GM12878 (cell line): ENCODE data around the gene SEPTIN10. TPM values are rescaled to one million over a fixed set of nuclear protein-coding genes. Genes with fewer than 3 reads are reported as not detected.

ENCODE experiments used
- ATAC-seq: fragments of 200-7000 bp; cut with Tn5 transposase; 3 replicates; pipeline ENCODE4 v1.9.1; 2020; ENCODE audit warnings: mild to moderate bottlenecking, moderate library complexity
- BruUV-seq: library from RNA; stranded (reverse); fragments of 400-500 nt; replicated peaks from 2 replicates; lab custom pipeline; 2021; lab: Mats Ljungman, UMichigan
- CTCF ChIA-PET: fragments of 300-600 bp; sonication (Branson Sonifier 250); formaldehyde crosslinking; extraction: SDS; loops from one replicate; lab custom pipeline; 2021; ENCODE audit warnings: inconsistent platforms; lab: Yijun Ruan, JAX
- POLR2A ChIA-PET: fragments of 350-600 bp; formaldehyde crosslinking; extraction: SDS; loops from one replicate; lab custom pipeline; 2021; ENCODE audit warnings: inconsistent platforms; lab: Charles Lee
- RAD21 ChIA-PET: fragments of 300-600 bp; sonication (Branson Sonifier 250); formaldehyde crosslinking; loops from one replicate; lab custom pipeline; 2023; ENCODE audit warnings: antibody characterized with exemption; ENCODE audit not compliant: unreplicated experiment; lab: Charles Lee
- SMC1A ChIA-PET: fragments of 300-600 bp; sonication (Branson Sonifier 250); formaldehyde crosslinking; loops from one replicate; lab custom pipeline; 2023; ENCODE audit not compliant: unreplicated experiment, uncharacterized antibody; lab: Charles Lee
- DNase-seq: peaks from one replicate; pipeline ENCODE4 v3.0.0-alpha.2; 2011; ENCODE audit warnings: low read depth, low spot score
- FAIRE-seq: peaks from 3 replicates; lab custom pipeline; 2011; peaks lifted over from hg19 to GRCh38; lab: Jason Lieb, UNC
- H2AFZ ChIP-seq: 2 replicates; pipeline ENCODE4 v1.6.0; 2011; ENCODE audit warnings: low read depth, low read length, control low read depth; ENCODE audit not compliant: control insufficient read depth
- H3K27ac ChIP-seq: 2 replicates; pipeline ENCODE4 v1.5.1; 2011; ENCODE audit warnings: control low read depth; ENCODE audit not compliant: control insufficient read depth, insufficient read depth
- H3K27me3 ChIP-seq, 2 experiments: replicated peaks in 1 of 2; 2 replicates each; pipeline versions ENCODE4 v1.6.0 to v1.6.1; 2011; ENCODE audit warnings: low read length in 1 of 2; ENCODE audit not compliant: control insufficient read depth in 2 of 2, insufficient read depth in 2 of 2
- H3K36me3 ChIP-seq, 2 experiments: 2 replicates each; pipeline ENCODE4 v1.5.1; 2011; ENCODE audit warnings: low read length in 1 of 2; ENCODE audit not compliant: control insufficient read depth in 2 of 2, insufficient read depth in 2 of 2
- H3K4me1 ChIP-seq: 2 replicates; pipeline ENCODE4 v1.6.1; 2011; ENCODE audit warnings: mild to moderate bottlenecking, low read length, moderate library complexity, mixed read lengths; ENCODE audit not compliant: control insufficient read depth, insufficient read depth
- H3K4me2 ChIP-seq: 2 replicates; pipeline ENCODE4 v1.6.0; 2011; ENCODE audit warnings: control low read depth; ENCODE audit not compliant: control insufficient read depth, insufficient read depth
- H3K4me3 ChIP-seq: fragments of 200-600 bp; sonication (generic); 2 replicates; pipeline ENCODE4 v1.5.1; 2016
- H3K79me2 ChIP-seq: 2 replicates; pipeline ENCODE4 v1.6.0; 2011; ENCODE audit warnings: low read length; ENCODE audit not compliant: control insufficient read depth, insufficient read depth
- H3K9ac ChIP-seq: 2 replicates; pipeline ENCODE4 v1.8.0; 2011; ENCODE audit warnings: low read length, control low read depth, mixed read lengths; ENCODE audit not compliant: control insufficient read depth, insufficient read depth
- H3K9me3 ChIP-seq: replicated peaks from 3 replicates; pipeline ENCODE4 v1.5.1; 2011; ENCODE audit warnings: mild to moderate bottlenecking, low read length; ENCODE audit not compliant: control insufficient read depth, insufficient read depth
- H4K20me1 ChIP-seq: 2 replicates; pipeline ENCODE4 v1.6.0; 2011; ENCODE audit not compliant: control insufficient read depth, insufficient read depth
- BACH1 ChIP-seq: fragments of 450-650 bp; IDR thresholded peaks from 2 replicates; pipeline ENCODE4 v1.6.1; 2017; ENCODE audit warnings: mild to moderate bottlenecking, borderline replicate concordance
- FOXK2 ChIP-seq: fragments of 450-650 bp; IDR thresholded peaks from 2 replicates; pipeline ENCODE4 v1.6.1; 2017; ENCODE audit warnings: mild to moderate bottlenecking, moderate library complexity
- HCFC1 ChIP-seq: fragments of 150-350 bp; IDR thresholded peaks from 2 replicates; pipeline ENCODE4 v1.6.1; 2014; ENCODE audit warnings: low read length
- IKZF2 ChIP-seq, 2 experiments: fragments of 450-650 bp; IDR thresholded peaks; 2 replicates each; pipeline ENCODE4 v1.6.1; 2017; ENCODE audit warnings: mild to moderate bottlenecking in 2 of 2, moderate library complexity in 2 of 2
- MXI1 ChIP-seq: fragments of 150-350 bp; IDR thresholded peaks from 2 replicates; pipeline ENCODE4 v1.6.1; 2011; ENCODE audit warnings: low read depth, mild to moderate bottlenecking, inconsistent platforms, low read length, improper control_type of control experiment
- PBX3 ChIP-seq: IDR thresholded peaks from 2 replicates; pipeline ENCODE4 v1.6.1; 2011; ENCODE audit warnings: mild to moderate bottlenecking, low read depth, low read length, moderate library complexity; ENCODE audit not compliant: insufficient replicate concordance
- RAD51 ChIP-seq: fragments of 450-650 bp; IDR thresholded peaks from 2 replicates; pipeline ENCODE4 v1.6.1; 2016; ENCODE audit warnings: moderate library complexity, mild to moderate bottlenecking, inconsistent platforms
- SIN3A ChIP-seq: IDR thresholded peaks from 2 replicates; pipeline ENCODE4 v1.6.1; 2012; ENCODE audit warnings: low read depth, low read length, improper control_type of control experiment
- TARDBP ChIP-seq: IDR thresholded peaks from 2 replicates; pipeline ENCODE4 v1.6.1; 2016; ENCODE audit warnings: borderline replicate concordance
- TBL1XR1 ChIP-seq: IDR thresholded peaks from 2 replicates; pipeline ENCODE4 v1.6.1; 2012; ENCODE audit warnings: low read depth, low read length, improper control_type of control experiment
- WGBS: methylation state at CpG from one replicate; pipeline ENCODE4 v1.1.6; 2016; ENCODE audit warnings: low lambda C conversion rate; ENCODE audit not compliant: insufficient replicate concordance, insufficient coverage; ENCODE audit errors: missing lambda C conversion rate; 5-methylcytosine and 5-hydroxymethylcytosine counted together
- in situ Hi-C: fragments of 300-500 bp; cut with MboI; formaldehyde crosslinking; loops from 9 replicates; pipeline ENCODE4 v1.14.3; 2018; ENCODE audit warnings: mixed read lengths
- intact Hi-C: fragments of 100-400 bp; cut with micrococcal nuclease; formaldehyde crosslinking; loops from one replicate; pipeline ENCODE4 v1.14.2; 2022; ENCODE audit not compliant: unreplicated experiment
- polyA plus RNA-seq, 11 experiments: library from polyadenylated mRNA; depleted of rRNA in 4 of 11; unstranded in 6 of 11; stranded (reverse) in 5 of 11; fragments of >200 nt; fragmentation: Nextera tagmentation in 4 of 11; fragmentation: Illumina TruSeq in 1 of 11; extraction: Ambion mirVana in 4 of 11; extraction: Trizol in 1 of 11; gene quantifications; 1 replicate in 1 of 11; 2 replicates in 10 of 11; pipeline versions ENCODE4 v1.2.1 to v1.2.3, GENCODE V29; 2011 to 2016; ENCODE audit warnings: inconsistent platforms in 2 of 11, missing spikeins in 2 of 11, low read depth in 1 of 11
- total RNA-seq, 4 experiments: library from RNA; depleted of rRNA in 3 of 4; stranded (reverse); fragments of >200 nt in 3 of 4; fragmentation: Illumina TruSeq in 1 of 4; extraction: Trizol in 1 of 4; gene quantifications; 2 replicates each; pipeline versions ENCODE4 v1.2.1 to v1.2.3, GENCODE V29; 2013 to 2021
- TF ChIP-seq, protein P1 (sequence below): fragments of 450-650 bp; IDR thresholded peaks from 2 replicates; pipeline ENCODE4 v1.6.1; 2016; ENCODE audit warnings: mild to moderate bottlenecking
- TF ChIP-seq, protein P2 (sequence below): fragments of 450-650 bp; IDR thresholded peaks from 2 replicates; pipeline ENCODE4 v1.6.1; 2017; ENCODE audit warnings: borderline replicate concordance
- TF ChIP-seq, protein P3 (sequence below): IDR thresholded peaks from 2 replicates; pipeline ENCODE4 v1.6.1; 2011; ENCODE audit warnings: borderline replicate concordance, low read depth, mild to moderate bottlenecking, moderate library complexity, mixed read lengths, low read length; ENCODE audit not compliant: insufficient read depth; ENCODE audit errors: extremely low read length

SEPTIN10 gene
- total and polyA plus RNA-seq, 10 of the 15 experiments (the other 5 are each of a cell fraction or from before 2014, with no cell fraction given) = 20.2 to 132 (median 62.7) TPM

DNA sequence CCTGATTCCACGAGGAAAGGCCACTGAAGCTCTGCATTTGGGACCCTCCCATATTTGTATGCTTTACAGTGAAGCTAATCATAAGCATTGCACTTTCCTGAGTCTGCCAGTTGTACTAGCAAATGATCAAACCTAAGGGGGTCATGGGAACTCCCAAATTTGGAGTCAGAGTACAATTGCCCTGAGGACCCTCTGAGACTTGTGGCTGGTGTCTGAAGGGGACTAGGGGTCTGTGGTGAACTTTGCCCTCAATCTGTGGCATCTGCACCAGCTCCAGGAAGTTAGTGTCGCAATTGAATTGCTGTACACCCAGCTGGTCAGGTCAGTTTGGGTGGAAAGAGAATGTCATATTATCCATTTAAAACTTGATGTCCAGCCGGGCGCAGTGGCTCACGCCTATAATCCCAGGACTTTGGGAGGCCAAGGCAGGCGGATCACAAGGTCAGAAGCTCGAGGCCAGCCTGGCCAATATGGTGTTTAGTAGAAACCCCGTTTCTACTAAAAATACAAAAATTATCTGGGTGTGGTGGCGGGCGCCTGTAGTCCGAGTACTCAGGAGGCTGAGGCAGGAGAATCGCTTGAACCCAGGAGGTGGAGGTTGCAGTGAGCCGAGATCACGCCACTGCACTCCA, 18.5 kb upstream of the SEPTIN10 start:
- intact Hi-C loops = no loop called here
- no peaks in the 10 kb centered on the region for H3K79me2 ChIP-seq
- FAIRE-seq = no peak
- ATAC-seq = no peak
- H2AFZ ChIP-seq = no peak overlapping the region
- in situ Hi-C loops = no loop called here
- no peaks in the 10 kb centered on the region for H3K27me3 ChIP-seq
- H3K27ac ChIP-seq = no peak overlapping the region
- ChIA-PET CTCF (no interaction called here), RAD21 (no interaction called here), SMC1A (interaction anchor here (0.7 kb wide), 1 partner anchor 10 kb away, joined by 3 read pairs; no protein-coding TSS in a partner anchor), POLR2A (interaction anchor here (0.6 kb wide), 1 partner anchor 1099 kb away, joined by 4 read pairs; no protein-coding TSS in a partner anchor)
- peaks cover 2% of the 10 kb centered on the region; the same call in 2 of the 3 replicates for H3K9me3 ChIP-seq
- TF ChIP-seq HCFC1 (no peak), FOXK2 (no peak), BACH1 (no peak), PBX3 (no peak), SIN3A (no peak), RAD51 (no peak), TBL1XR1 (no peak), MXI1 (no peak), TARDBP (no peak), IKZF2 (IDR thresholded peaks at IDR 0.05) (no peak)
- TF ChIP-seq, protein P1, sequence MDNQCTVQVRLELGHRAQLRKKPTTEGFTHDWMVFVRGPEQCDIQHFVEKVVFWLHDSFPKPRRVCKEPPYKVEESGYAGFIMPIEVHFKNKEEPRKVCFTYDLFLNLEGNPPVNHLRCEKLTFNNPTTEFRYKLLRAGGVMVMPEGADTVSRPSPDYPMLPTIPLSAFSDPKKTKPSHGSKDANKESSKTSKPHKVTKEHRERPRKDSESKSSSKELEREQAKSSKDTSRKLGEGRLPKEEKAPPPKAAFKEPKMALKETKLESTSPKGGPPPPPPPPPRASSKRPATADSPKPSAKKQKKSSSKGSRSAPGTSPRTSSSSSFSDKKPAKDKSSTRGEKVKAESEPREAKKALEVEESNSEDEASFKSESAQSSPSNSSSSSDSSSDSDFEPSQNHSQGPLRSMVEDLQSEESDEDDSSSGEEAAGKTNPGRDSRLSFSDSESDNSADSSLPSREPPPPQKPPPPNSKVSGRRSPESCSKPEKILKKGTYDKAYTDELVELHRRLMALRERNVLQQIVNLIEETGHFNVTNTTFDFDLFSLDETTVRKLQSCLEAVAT = no peak
- TF ChIP-seq, protein P2, sequence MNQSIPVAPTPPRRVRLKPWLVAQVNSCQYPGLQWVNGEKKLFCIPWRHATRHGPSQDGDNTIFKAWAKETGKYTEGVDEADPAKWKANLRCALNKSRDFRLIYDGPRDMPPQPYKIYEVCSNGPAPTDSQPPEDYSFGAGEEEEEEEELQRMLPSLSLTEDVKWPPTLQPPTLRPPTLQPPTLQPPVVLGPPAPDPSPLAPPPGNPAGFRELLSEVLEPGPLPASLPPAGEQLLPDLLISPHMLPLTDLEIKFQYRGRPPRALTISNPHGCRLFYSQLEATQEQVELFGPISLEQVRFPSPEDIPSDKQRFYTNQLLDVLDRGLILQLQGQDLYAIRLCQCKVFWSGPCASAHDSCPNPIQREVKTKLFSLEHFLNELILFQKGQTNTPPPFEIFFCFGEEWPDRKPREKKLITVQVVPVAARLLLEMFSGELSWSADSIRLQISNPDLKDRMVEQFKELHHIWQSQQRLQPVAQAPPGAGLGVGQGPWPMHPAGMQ = no peak
- TF ChIP-seq, protein P3, sequence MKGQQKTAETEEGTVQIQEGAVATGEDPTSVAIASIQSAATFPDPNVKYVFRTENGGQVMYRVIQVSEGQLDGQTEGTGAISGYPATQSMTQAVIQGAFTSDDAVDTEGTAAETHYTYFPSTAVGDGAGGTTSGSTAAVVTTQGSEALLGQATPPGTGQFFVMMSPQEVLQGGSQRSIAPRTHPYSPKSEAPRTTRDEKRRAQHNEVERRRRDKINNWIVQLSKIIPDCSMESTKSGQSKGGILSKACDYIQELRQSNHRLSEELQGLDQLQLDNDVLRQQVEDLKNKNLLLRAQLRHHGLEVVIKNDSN = no peak
- H4K20me1 ChIP-seq = no peaks in the 10 kb centered on the region
- WGBS = 79% methylated on average over 14 of the region's 14 CpGs
- H3K36me3 ChIP-seq = no peaks in the 10 kb centered on the region
- H3K4me3 ChIP-seq = no peak overlapping the region
- no peak for DNase-seq
- no peak overlapping the region for H3K4me2 ChIP-seq
- H3K9ac ChIP-seq = no peak overlapping the region
- no TSS peak for BruUV-seq
- peaks cover 18% of the 10 kb centered on the region for H3K4me1 ChIP-seq
